Stimulated activated CD8-positive, alpha-beta memory T cell treated with anti-CD3 and anti-CD28 coated beads, Interleukin-4, amount 100 ng/mL, for 24 hours (primary cell): ENCODE measurements around the gene UQCC5.

Experiments used
- DNase-seq: peaks from one replicate; pipeline ENCODE4 v3.0.0-alpha.2; 2020; ENCODE audit warnings: low read depth

The UQCC5 gene

DNA sequence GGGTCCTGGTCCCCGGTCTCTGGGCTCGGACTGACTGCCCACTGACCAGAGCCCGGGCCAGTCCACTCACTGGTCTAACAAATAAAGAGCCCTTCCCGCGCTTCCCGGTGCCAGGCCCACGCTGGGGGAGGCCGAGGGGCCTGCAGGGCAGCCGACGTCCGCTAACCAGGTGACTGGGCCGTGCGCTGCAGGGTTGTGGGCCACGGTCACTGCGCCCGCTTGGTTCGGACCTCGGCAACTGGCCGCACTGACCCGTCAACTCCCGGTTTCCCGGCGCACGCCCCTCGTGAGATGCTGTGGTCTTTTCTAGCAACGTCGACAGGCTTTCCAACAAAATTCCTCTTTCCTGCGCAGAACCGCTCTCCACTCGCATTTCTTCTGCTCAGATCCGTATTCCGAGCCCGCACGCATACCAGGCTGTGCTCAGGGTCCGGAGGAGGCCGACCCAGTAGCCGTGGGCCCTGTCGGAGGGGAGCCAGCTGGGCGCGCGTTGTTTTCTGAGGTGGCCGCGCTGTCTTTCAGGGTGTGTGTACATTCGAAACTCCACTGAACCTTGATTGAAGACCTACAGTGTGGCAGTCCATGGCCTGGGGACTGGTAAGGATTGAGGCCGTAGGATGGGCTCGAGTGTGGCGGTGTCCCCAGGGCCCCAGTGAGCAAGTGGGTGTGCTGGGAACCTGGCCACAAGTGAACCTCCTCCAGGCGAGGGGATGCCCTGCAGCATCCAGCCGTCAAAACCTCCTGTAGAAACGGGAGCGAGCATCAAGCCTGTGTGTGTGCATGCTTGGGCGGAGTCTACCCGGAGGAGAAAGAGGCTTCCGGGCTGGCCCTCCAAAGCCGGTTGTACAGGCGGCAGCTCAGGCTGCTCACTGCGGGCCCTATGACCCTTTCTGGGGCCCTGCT lies 1.9 kb upstream of the UQCC5 start:
- no peak for DNase-seq

DNA sequence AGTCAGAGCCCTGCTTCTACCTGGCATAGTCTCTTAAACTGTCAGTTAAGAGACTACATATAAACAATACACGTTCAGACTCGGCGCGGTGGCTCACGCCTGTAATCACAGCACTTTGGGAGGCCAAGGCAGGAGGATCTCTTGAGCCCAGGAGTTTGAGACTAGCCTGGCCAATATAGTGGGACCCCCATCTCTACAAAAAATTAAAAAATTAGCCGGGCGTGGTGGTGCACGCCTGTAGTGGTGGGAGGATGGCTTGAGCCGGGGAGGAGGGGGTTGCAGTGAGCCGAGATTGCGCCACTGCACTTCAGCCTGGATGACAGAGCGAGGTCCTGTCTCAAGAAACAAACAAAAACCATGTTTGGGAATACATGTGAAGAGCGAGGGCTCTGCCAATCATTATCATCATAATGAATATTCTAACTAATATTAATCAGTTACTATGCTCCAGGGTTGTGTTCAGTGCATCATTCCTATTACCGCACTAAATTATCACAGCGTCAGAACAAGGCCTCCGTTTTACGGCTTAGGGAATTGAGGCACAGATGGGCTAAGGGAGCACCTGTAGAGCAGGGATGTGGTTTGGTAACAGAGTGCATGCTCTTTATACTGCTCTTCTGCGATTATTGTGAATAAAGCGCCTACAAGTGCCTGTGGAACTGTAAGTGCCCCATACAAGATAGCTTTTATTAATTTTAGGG lies 844 bp upstream of the UQCC5 start:
- no peak for DNase-seq

DNA sequence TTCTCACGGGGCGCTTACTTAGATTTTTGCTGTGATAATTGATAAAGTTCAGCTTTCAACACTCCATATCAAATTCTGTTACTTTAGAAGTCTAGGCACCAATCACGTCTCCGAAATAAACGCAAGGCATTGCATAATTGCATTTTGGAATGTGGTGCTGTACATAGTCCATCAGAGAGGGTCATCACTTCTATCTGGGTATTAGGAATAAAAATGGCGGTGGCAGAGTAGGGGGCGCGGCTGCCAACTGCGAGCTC lies 365 bp upstream of the UQCC5 start:
- DNase-seq = no peak

DNA sequence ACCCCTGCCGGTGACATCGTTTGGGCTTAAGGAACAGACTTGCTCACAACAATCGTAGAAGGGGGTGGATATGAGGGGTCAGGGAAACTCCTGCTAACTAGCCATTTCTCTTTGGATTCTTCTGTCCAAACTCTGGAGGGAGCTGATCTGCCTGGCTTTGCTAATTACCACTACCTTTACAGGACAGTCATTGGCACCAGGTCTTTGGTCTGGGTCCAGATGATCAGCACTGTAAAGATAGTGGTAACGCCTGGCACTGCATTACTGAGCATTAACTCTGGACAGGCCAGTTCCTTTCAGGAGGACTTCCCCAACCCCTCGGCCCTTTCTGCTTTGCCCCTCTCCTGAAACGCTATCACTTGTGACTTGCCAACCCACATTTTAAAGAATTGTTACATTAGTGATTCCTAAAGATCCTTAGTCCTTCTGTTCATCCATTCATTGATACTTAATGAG lies 788 bp downstream of the UQCC5 start:
- no peak for DNase-seq

DNA sequence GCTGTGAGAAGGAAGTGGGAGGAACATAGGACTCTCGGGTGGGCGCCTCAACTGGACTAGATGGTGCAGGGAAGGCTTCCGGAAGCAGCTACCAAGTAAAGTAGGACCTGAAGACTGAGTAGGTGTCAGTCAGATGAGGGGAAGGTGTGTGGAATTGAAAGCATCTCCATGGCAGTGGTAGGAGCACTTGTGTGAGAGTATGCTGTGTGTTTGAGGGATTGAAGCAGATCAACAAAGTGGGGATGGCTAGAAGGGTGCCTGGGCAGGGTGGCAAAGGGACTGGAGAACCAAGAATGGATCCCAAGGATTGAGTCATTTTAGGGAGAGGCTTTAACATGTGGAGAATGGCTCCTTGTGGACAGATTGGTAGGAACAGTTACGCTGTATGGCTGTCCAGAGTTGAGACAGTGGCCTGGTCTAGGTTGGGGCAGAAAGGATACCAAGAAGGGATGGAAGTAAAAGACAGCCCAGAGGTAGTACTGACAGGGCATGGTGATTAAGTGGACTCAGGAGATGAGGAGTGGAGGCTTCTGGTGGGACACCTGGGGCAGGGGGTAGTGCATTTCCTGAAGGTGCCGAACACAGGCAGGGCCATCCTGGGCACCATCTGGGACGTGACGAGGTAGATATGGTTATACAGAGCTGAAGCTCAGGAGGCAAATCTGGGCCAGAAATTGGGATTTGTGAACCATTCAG lies 1.5 kb downstream of the UQCC5 start:
- no peak for DNase-seq

DNA sequence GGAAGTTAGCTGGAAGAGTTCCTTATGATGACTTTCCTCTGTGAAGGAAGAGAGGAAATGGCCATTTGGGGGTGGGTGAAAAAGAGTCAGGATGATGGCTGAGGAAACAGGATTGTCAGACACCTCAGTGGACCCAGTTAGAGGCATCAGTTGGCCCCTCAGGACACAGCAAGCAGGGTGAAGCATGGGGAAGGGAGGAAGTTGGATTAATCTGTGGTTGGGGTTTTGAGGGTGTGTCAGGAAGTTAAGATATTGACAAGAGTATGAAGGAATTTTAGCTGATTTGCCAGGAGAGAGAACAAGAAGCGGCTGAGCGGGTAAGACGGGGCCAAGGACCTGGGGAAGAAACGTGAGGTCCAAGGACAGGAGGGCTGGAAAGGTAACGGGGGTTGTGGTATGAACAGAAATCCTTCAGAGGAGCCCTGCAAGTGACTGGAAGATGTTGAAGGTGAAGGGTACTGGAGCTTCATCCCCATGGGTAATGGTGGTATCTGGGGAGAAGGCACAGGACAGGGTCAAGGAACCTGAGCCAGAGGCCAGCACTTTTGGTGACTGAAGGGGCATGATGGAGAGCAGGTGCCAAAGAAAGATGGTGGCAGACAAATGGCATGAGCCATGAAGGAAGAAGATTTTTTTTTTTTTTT lies 2.7 kb downstream of the UQCC5 start:
- no peak for DNase-seq

DNA sequence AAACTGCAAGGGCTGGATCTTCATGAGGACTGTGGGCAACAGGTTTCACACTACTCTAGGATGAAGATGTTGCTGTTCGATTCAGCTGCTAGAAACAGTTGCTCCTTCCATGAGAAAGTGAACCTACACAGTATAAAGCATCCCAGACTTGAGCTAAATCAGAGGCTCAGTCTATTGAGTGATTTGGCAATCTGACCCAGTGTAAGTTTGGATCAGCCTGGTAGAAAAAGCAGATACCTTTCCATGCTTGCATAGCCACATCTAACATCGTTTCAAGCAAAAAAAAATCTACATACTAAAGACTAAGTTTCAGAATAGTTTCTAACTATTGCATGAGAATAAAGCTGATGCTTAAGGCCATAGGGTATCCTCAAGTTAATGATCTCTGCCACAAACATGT lies 4.6 kb downstream of the UQCC5 start:
- DNase-seq = no peak

DNA sequence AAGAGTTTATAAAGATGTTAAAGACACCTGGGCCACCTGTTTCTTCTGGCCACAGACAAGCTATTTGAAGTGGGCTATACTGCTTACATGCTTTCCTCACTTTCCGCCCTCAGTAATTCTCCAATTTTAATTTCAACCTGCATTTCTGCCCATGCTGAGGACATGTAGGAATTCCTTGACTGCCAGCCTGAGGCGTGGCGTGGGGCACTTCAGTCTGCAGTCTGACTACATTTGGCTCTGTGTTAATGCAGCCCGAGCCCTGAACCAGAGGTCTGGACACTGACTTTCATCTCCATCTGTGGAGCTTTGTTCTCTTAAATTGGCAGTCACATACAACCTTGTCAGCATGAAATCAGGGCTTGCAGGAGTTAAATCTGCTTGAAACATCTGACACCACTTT lies 8.5 kb downstream of the UQCC5 start:
- no peak for DNase-seq

DNA sequence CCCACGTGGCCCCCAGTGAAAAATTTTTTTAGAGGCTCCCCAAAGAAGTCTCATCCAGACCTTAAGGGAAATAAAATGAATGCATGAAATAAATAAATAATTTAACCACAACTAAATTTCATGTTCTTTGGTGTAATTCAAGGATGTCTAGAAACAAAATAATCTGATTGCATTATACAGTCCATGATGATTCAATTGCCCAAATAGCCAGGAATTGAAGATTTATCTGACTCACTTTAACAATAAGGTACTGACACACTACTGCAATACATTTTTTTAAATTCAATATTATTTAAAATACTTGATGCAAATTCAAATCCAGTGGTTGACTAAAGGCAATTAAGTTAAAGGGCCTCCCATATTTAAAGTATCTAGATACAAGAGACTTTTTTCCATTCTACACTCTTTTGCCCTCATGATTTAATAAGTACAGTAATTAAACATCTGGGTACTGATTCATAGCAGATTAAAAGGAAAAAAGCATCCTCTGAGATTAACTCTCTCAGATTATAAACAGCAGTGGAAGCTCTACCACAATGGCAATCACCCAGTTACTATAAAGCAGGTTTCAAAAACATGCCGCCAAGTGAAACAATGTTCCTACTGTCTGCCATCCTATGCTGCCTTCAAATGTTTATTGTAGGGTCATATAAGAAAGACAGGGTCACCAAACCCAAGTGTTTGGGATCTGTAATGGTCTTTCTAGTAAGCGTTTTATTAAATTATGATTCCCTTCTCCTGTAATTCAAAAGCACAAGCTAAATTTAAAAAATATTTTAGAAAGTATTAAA lies 9.9 kb downstream of the UQCC5 start:
- DNase-seq = no peak

DNA sequence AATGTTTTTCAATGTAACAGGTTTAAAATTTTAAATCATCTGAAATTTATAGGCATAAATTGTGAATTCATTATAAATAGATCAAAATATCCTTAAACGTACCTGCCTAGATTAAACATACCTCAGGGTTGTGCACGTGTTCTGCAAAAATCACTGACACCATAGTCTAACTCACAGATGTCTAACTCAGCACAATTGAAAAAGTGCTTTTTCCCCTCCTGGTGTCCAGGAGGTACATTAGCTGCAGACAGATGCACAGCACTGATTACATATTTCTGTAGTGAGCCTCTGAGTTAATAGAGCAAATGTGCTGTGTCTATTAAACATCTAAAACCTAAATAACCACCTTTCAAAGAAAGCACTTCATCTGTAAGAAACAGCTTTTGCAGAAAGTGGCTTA lies 10.7 kb downstream of the UQCC5 start:
- no peak for DNase-seq

DNA sequence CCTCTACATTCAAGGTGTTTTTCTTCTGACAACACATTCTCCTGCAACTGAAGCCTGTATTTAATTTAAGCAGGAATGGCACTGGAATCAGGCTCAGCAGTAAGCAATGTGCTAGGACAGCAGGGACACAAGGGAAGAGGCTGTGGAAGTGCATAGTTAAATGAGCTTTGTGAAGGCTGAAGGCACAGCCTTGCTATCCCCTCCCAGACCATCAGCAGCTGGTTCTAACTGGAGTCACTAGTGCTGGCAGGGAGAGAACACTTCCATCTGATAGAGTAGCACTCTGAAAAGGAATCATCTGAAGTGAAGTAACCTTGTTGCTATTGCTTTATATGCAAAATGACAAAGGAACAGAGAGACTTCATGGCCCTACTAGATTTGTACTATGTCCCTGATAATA lies 14.7 kb downstream of the UQCC5 start:
- DNase-seq = no peak

DNA sequence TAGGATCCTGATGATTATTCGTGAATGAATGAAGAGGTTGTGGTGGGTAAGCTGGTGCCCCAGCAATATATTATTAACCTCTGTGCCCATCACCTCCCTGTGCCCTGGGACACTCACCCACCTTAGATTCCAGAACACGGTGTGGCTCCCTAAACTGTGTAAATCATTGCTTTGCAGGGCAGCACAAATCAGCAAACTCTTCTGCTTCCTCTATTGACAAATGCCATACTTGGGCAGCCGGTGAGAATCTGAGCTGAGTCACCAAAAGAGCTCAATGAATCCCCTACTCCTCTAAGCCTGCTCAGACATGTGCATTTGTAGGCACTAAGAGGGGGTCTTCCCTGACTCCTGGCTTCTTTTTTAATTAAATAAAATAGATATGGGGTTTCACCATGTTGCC lies 15.7 kb downstream of the UQCC5 start:
- no peak for DNase-seq

DNA sequence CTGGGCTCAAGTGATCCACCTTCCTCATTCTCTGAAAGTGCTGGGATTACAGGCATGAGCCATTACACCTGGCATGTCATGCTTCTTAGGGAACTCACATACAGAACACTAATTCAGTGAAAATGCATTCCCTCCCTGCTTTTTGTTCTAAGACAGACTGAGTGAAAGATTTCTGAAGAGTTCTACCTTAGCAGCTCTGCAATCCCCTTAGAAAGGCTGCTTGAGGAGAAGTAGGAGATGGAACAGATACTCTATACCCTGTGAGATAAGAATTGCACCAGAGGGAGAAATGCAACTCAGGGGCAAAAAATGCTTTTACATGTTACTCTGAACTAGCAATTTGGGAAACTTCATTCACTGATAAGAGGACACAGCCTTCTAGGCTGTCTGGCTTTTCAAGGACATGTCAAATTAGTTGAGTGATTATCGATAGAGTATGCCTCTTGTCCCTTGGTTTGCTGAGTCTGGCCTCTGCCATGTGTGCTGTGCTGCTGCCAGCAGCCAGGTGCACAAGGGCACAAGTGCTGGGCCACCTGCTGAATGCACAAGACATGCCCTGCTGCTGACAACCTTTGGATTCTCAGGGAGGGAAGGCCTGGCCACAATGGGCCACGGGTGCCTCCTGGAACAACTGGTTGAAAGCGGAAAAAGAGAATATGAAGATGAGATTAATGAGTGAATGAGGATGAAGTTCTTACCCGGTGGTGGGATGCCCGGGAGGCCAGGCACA lies 17.8 kb downstream of the UQCC5 start:
- DNase-seq = no peak

DNA sequence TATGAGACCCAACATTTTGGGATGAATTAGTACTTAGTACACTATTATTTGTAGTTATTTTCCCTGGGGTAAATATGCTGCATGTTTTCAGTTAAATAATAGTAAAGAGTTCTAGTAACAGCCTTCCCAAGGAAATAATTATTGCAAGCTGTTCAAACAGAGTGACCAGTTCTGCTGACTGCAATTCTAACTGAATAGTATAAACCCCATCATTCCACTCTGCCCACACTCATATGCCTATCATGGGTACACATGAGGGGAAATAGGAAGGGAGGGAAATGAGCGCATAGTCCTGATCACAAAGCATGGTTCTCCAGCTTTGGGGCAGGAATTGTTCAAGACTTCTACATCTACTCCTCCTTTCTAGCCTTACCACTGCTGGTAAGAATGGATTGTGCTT lies 18.7 kb downstream of the UQCC5 start:
- DNase-seq = no peak

DNA sequence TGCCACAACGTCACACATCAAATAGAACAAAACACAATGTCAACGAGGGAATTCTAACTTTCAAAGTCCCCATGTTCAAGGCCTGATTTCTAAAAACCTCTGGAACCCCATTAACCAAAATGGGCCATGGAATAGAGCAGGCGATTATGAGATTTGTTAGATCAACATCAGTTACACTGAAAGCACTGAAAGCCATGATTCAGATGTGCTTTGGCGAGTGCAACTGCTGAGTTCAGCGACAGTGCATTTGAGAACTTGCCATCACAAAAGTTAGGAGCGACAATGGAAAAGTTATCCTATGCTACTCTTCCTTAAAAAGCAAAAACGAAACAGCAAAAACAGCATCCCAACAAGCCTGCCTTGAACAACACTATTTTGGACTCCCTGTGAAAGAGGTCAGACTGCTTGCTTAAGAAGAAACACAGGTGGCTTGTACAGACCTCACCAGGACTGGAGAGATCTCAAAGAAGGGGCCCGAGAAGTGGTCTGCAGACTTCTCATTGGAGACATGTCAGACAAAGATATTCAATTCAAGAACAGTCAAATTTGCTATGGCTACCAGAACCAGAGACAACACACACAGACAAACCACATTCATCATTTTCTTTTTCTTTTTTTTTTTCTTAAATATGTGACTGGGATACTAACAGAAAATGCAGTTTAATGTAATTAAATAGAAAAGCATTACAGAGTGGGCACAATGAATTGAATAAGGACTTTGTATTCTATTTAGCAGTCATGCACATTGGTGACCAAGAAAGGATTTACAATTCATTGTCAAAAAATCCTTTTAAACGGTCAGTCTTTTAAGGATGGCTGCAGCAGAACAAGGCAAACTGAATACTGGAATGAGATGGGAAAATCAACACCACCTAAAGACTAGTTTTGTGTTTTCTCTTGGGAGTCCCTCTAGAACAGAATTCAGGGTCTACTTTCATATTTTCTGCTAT lies 20.9 kb downstream of the UQCC5 start:
- no peak for DNase-seq

DNA sequence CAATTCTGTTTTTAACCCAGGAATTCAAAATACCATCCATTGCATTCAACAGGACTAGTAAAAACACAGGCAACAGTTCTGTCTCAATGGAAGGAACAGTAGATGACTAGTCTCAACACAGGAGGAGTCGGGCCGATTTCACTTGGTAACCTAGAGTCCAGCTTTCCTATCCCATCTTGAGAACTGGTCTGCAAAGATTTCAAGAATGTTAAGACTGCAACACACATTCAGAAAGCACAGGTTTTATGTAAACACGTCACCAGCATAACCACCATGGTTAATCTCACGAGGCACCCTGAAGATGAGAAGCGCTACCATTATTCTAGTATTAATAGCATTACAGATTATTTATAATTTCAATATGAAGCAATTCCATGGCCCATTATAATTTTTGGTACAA lies 22.0 kb downstream of the UQCC5 start:
- no peak for DNase-seq

DNA sequence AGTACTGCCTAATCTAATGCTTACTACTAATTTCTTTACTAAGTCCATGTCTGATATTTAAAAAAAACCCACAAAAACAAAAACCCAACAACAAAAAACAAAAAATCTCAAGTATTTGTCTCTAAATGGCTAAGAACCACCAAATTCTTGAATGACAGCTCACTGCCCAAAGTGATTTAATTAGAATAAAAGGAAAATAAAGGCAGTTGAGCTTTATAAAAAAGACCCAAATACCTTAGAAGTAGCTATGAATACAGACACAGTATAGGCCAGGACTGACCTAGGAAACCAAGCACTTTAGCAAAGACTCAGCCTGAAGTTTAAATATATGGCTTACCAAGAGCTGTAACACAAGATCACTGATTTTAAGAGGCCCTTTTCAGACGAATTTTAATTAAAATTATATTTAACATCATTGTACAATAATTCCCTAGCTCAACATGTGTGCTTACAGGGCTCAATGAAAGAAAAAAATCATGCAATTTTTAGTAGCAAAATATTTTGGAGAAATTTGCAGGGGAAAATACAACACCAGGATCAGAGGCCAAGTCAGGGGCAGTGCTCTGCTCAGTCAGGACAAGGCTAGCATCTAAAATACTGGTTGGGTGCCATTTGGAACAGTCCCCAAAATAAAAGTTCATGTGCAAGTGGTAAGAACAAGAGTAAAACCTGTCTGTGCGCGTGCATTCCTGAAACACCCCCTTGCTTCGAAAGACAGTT lies 24.8 kb downstream of the UQCC5 start:
- no peak for DNase-seq

DNA sequence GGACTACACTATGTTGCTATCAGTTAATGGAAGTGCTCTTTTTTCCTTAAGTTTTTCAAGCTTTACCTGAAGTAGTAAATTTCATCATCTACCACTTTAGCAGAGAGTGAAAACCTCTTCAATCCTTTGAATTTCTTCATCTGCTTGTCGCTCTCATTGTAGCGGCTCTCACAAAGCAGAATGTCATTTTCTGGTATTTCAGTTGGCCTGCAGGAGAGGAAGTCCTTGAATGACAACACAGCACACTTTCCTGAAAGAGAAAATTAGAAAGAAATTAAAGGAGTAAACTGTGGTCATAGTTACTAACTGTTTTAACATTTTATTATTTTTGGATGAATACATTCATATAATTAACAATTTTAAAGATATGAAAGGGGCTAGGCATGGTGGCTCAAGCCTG lies 27.6 kb downstream of the UQCC5 start:
- DNase-seq = no peak

DNA sequence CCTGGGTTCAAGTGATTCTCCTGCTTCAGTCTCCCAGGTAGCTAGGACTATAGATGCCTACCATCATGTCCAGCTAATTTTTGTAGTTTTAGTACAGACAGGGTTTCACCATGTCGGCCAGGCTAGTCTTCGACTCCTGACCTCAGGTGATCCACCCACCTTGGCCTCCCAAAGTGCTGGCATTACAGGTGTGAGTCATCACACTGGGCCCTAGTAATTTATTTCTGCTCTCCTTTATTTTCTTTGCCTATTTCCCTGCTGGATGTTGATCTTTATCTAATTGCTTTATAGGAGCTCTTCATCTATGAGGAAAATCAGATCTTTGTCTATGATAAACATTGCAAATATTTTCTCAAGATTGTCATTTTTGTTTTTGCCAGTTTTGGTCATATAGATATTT lies 31.7 kb downstream of the UQCC5 start:
- no peak for DNase-seq
